ENCODE data around the gene MRPL36. TPM values are rescaled to one million over a fixed set of nuclear protein-coding genes. Genes with fewer than 3 reads are reported as not detected.

The MRPL36 gene
- total and polyA plus RNA-seq, 2 donors from 2014 or later = 29.6 to 96.7 TPM

- H3K27ac ChIP-seq (ENCODE audit: low read depth in 2 of 2, low read length in 2 of 2) = no peak overlapping the region
- no peak overlapping the region for H3K9ac ChIP-seq (ENCODE audit: low read length in 3 of 3)
- H3K9me3 ChIP-seq (ENCODE audit: control insufficient read depth in 2 of 3, insufficient read depth in 1 of 3, low read length in 3 of 3) = no peaks in the 10 kb centered on the region
- FAIRE-seq (no peak), DNase-seq (peak in 2 of 5 donors; percentile 37 to 53)
- TF ChIP-seq CTCF (IDR thresholded peaks at IDR 0.05; ENCODE audit: borderline replicate concordance, extremely low read depth, insufficient read depth) = no peak
- intact Hi-C loops (cut with DNase I) = no loop called here
- H3K4me3 ChIP-seq (ENCODE audit: low read length in 3 of 3) = no peak overlapping the region
- peaks cover 0 to 5% (median 4%) of the 10 kb centered on the region in 3 donors for H3K4me1 ChIP-seq (ENCODE audit: control insufficient read depth in 2 of 3, insufficient read depth in 2 of 3, low read depth in 1 of 3, low read length in 3 of 3)
- H3K27me3 ChIP-seq (ENCODE audit: control insufficient read depth, insufficient read depth, low read length) = no peaks in the 10 kb centered on the region
- no peaks in the 10 kb centered on the region for H3K36me3 ChIP-seq (ENCODE audit: control insufficient read depth in 2 of 3, insufficient read depth in 3 of 3, low read length in 3 of 3)
These were observed 13.7 kb downstream of the MRPL36 start for GRCh38 chr5:1785984-1786383.

GRCh38 chr5:1785062-1785461, 14.6 kb downstream of the MRPL36 start:
- Histone ChIP-seq H3K9ac (ENCODE audit: low read length in 3 of 3) (no peak overlapping the region), H3K4me3 (ENCODE audit: low read length in 3 of 3) (no peak overlapping the region), H3K36me3 (ENCODE audit: control insufficient read depth in 2 of 3, insufficient read depth in 3 of 3, low read length in 3 of 3) (no peaks in the 10 kb centered on the region), H3K27ac (ENCODE audit: low read depth in 2 of 2, low read length in 2 of 2) (no peak overlapping the region), H3K4me1 (ENCODE audit: control insufficient read depth in 2 of 3, insufficient read depth in 2 of 3, low read depth in 1 of 3, low read length in 3 of 3) (peaks cover 0 to 5% (median 4%) of the 10 kb centered on the region in 3 donors), H3K27me3 (ENCODE audit: control insufficient read depth, insufficient read depth, low read length) (no peaks in the 10 kb centered on the region), H3K9me3 (ENCODE audit: control insufficient read depth in 2 of 3, insufficient read depth in 1 of 3, low read length in 3 of 3) (no peaks in the 10 kb centered on the region)
- FAIRE-seq (no peak), DNase-seq (peak in 1 of 5 donors; percentile 41)
- intact Hi-C loops (cut with DNase I) = no loop called here
- TF ChIP-seq CTCF (IDR thresholded peaks at IDR 0.05; ENCODE audit: borderline replicate concordance, extremely low read depth, insufficient read depth) = no peak

- FAIRE-seq (no peak), DNase-seq (peak in 1 of 5 donors; percentile 54)
- no peak overlapping the region for H3K9ac ChIP-seq (ENCODE audit: low read length in 3 of 3)
- no peak overlapping the region for H3K4me3 ChIP-seq (ENCODE audit: low read length in 3 of 3)
- H3K9me3 ChIP-seq (ENCODE audit: control insufficient read depth in 2 of 3, insufficient read depth in 1 of 3, low read length in 3 of 3) = no peaks in the 10 kb centered on the region
- no peaks in the 10 kb centered on the region for H3K36me3 ChIP-seq (ENCODE audit: control insufficient read depth in 2 of 3, insufficient read depth in 3 of 3, low read length in 3 of 3)
- H3K27ac ChIP-seq (ENCODE audit: low read depth in 2 of 2, low read length in 2 of 2) = no peak overlapping the region
- intact Hi-C loops (cut with DNase I) = no loop called here
- H3K4me1 ChIP-seq (ENCODE audit: control insufficient read depth in 2 of 3, insufficient read depth in 2 of 3, low read depth in 1 of 3, low read length in 3 of 3) = peaks cover 0 to 5% (median 4%) of the 10 kb centered on the region in 3 donors
- no peaks in the 10 kb centered on the region for H3K27me3 ChIP-seq (ENCODE audit: control insufficient read depth, insufficient read depth, low read length)
- TF ChIP-seq CTCF (IDR thresholded peaks at IDR 0.05; ENCODE audit: borderline replicate concordance, extremely low read depth, insufficient read depth) = no peak
These were observed 15.2 kb downstream of the MRPL36 start for GRCh38 chr5:1784197-1785050.
